HEK293T (cell line): Measurements from ENCODE around the gene SLC25A13.

Experiments used
- CTCF ChIA-PET: fragments of 350-600 bp; formaldehyde crosslinking; extraction: SDS; loops from one replicate; lab custom pipeline; 2021; ENCODE audit warnings: antibody characterized with exemption, inconsistent platforms; lab: Yijun Ruan, JAX
- POLR2A ChIA-PET: fragments of 350-600 bp; formaldehyde crosslinking; extraction: SDS; loops from one replicate; lab custom pipeline; 2020; ENCODE audit warnings: antibody characterized with exemption, inconsistent platforms; lab: Yijun Ruan, JAX
- DNase-seq: peaks from one replicate; pipeline ENCODE4 v3.0.0; 2012; ENCODE audit warnings: mixed read lengths; ENCODE audit errors: extremely low spot score
- ARNT ChIP-seq: fragments of 450-650 bp; IDR thresholded peaks from 2 replicates; pipeline ENCODE4 v1.6.1; 2017; ENCODE audit warnings: mild to moderate bottlenecking
- BHLHE40 ChIP-seq: fragments of 450-650 bp; IDR thresholded peaks from 2 replicates; pipeline ENCODE4 v1.6.1; 2016; ENCODE audit warnings: mild to moderate bottlenecking, moderate library complexity, borderline replicate concordance
- CTBP1 ChIP-seq: fragments of 450-650 bp; IDR thresholded peaks from 2 replicates; pipeline ENCODE4 v1.6.1; 2016; ENCODE audit warnings: borderline replicate concordance
- ELF4 ChIP-seq: fragments of 450-650 bp; IDR thresholded peaks from 2 replicates; pipeline ENCODE4 v1.6.1; 2017; ENCODE audit warnings: antibody characterized with exemption
- FOXA1 ChIP-seq: fragments of 450-650 bp; IDR thresholded peaks from 2 replicates; pipeline ENCODE4 v1.6.1; 2016; ENCODE audit warnings: mild to moderate bottlenecking
- FOXK2 ChIP-seq: fragments of 450-650 bp; IDR thresholded peaks from 2 replicates; pipeline ENCODE4 v1.6.1; 2016; ENCODE audit warnings: mild to moderate bottlenecking
- FOXM1 ChIP-seq: fragments of 450-650 bp; IDR thresholded peaks from 2 replicates; pipeline ENCODE4 v1.6.1; 2017; ENCODE audit warnings: mild to moderate bottlenecking, borderline replicate concordance
- HDGF ChIP-seq: fragments of 450-650 bp; IDR thresholded peaks from 2 replicates; pipeline ENCODE4 v1.6.1; 2017; ENCODE audit warnings: antibody characterized with exemption, borderline replicate concordance
- L3MBTL2 ChIP-seq: fragments of 450-650 bp; conservative IDR thresholded peaks from 2 replicates; pipeline ENCODE4 v1.6.1; 2016; ENCODE audit warnings: mild to moderate bottlenecking
- LEF1 ChIP-seq: fragments of 450-650 bp; IDR thresholded peaks from 2 replicates; pipeline ENCODE4 v1.6.1; 2017; ENCODE audit warnings: mild to moderate bottlenecking, borderline replicate concordance
- NFRKB ChIP-seq: fragments of 450-650 bp; IDR thresholded peaks from 2 replicates; pipeline ENCODE4 v1.6.1; 2016; ENCODE audit warnings: mild to moderate bottlenecking, moderate library complexity
- PKNOX1 ChIP-seq: fragments of 450-650 bp; IDR thresholded peaks from 2 replicates; pipeline ENCODE4 v1.6.1; 2016
- SP1 ChIP-seq: fragments of 450-650 bp; IDR thresholded peaks from 2 replicates; pipeline ENCODE4 v1.6.1; 2017
- SUZ12 ChIP-seq: fragments of 450-650 bp; IDR thresholded peaks from 2 replicates; pipeline ENCODE4 v1.6.1; 2016; ENCODE audit warnings: mild to moderate bottlenecking
- TARDBP ChIP-seq: fragments of 450-650 bp; IDR thresholded peaks from 2 replicates; pipeline ENCODE4 v1.6.1; 2016
- ZNF384 ChIP-seq: fragments of 450-650 bp; IDR thresholded peaks from 2 replicates; pipeline ENCODE4 v1.6.1; 2016

The SLC25A13 gene

GRCh38 chr7:96111405-96111804 is 210.5 kb downstream of the SLC25A13 start:
- ChIA-PET POLR2A (no interaction called here), CTCF (no interaction called here)
- no peak for DNase-seq
- TF ChIP-seq FOXK2 (no peak), ARNT (no peak), L3MBTL2 (no peak), FOXM1 (no peak), SP1 (no peak), SUZ12 (no peak), FOXA1 (no peak), BHLHE40 (no peak), ZNF384 (no peak), TARDBP (no peak), LEF1 (no peak), CTBP1 (no peak), HDGF (no peak), ELF4 (no peak), PKNOX1 (no peak), NFRKB (no peak)

- DNase-seq = no peak
- POLR2A ChIA-PET = no interaction called here
- TF ChIP-seq BHLHE40 = no peak
- no peak for TF ChIP-seq SUZ12
- no peak for TF ChIP-seq FOXA1
- TF ChIP-seq TARDBP = no peak
- TF ChIP-seq SP1 = no peak
- no peak for TF ChIP-seq CTBP1
- TF ChIP-seq ARNT = no peak
- no peak for TF ChIP-seq ELF4
- TF ChIP-seq NFRKB = no peak
- TF ChIP-seq FOXK2 = no peak
- TF ChIP-seq FOXM1 = no peak
- TF ChIP-seq ZNF384 = no peak
- TF ChIP-seq PKNOX1 = no peak
- CTCF ChIA-PET = no interaction called here
Observed at GRCh38 chr7:96104984-96105383, 216.9 kb downstream of the SLC25A13 start.

GRCh38 chr7:96102096-96102811 is 219.6 kb downstream of the SLC25A13 start:
- no peak for TF ChIP-seq SUZ12
- TF ChIP-seq ZNF384 = no peak
- no peak for TF ChIP-seq BHLHE40
- no peak for TF ChIP-seq L3MBTL2
- TF ChIP-seq PKNOX1 = no peak
- TF ChIP-seq CTBP1 = no peak
- no peak for TF ChIP-seq TARDBP
- TF ChIP-seq FOXK2 = no peak
- TF ChIP-seq HDGF = no peak
- TF ChIP-seq SP1 = no peak
- TF ChIP-seq ELF4 = no peak
- TF ChIP-seq NFRKB = no peak
- TF ChIP-seq FOXA1 = no peak
- TF ChIP-seq FOXM1 = no peak
- no peak for TF ChIP-seq LEF1
- CTCF ChIA-PET = interaction anchor here (0.6 kb wide), 1 partner anchor 170 kb away, joined by 6 read pairs; no protein-coding TSS in a partner anchor
- POLR2A ChIA-PET = no interaction called here
- no peak for DNase-seq

GRCh38 chr7:96100737-96101136 is 221.2 kb downstream of the SLC25A13 start:
- ChIA-PET CTCF (no interaction called here), POLR2A (no interaction called here)
- DNase-seq = no peak

GRCh38 chr7:96097835-96098234 is 224.1 kb downstream of the SLC25A13 start:
- CTCF ChIA-PET = no interaction called here
- TF ChIP-seq ZNF384 = no peak
- no peak for TF ChIP-seq HDGF
- TF ChIP-seq TARDBP = no peak
- TF ChIP-seq NFRKB = no peak
- TF ChIP-seq FOXK2 = no peak
- no peak for TF ChIP-seq L3MBTL2
- TF ChIP-seq PKNOX1 = no peak
- TF ChIP-seq FOXM1 = no peak
- no peak for TF ChIP-seq BHLHE40
- no peak for TF ChIP-seq CTBP1
- no peak for TF ChIP-seq ARNT
- TF ChIP-seq ELF4 = no peak
- no peak for TF ChIP-seq LEF1
- TF ChIP-seq FOXA1 = no peak
- DNase-seq = no peak
- POLR2A ChIA-PET = no interaction called here

More at GRCh38 chr7:96100737-96101136, 221.2 kb downstream of the SLC25A13 start:
- TF ChIP-seq SP1 (no peak), FOXK2 (no peak), BHLHE40 (no peak), CTBP1 (no peak), LEF1 (no peak), FOXM1 (no peak), SUZ12 (no peak), TARDBP (no peak), L3MBTL2 (no peak), ELF4 (no peak), NFRKB (no peak), ZNF384 (no peak), PKNOX1 (no peak), ARNT (no peak), HDGF (no peak), FOXA1 (no peak)
